HK-2 (cell line): ENCODE measurements around the gene BSX.

Experiments
- DNase-seq: peaks from one replicate; pipeline ENCODE4 v3.0.0-alpha.2; 2018; ENCODE audit not compliant: unreplicated experiment

BSX gene

DNA sequence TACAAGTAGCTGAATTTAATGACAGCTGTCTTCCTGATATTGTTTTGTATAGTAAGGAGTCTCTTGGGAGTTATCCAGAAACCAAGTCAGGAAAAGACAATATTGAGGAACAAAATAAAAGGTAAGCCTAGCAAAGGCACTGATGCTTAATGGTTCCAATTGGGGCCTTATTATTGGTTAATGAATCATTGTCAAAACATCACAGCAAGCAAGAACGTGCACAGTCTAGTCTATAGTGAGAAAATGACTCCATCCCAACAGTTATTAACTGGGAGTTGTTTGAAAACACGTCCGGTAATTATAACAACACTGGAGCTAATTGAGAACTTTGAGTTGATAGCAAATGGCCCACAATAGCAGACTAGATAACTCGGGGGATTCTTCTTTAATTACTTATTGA lies 17.7 kb downstream of the BSX start:
- DNase-seq = no peak

DNA sequence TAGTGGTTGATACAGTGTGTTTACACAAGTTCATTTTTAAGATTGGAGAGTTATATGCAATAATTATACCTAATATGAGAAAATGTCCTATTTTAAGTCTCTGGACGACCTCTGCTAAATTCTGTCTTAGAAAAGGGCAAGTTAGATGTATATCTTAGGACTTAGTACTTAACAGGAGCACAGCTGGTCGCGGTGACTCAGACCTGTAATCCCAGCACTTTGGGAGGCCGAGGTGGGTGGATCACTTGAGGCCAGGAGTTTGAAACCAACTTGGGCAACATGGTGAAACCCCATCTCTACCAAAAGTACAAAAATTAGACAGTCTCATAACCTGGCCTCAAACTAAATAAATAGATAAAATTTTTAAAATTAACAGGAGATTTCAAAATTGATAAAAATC lies 27.2 kb downstream of the BSX start:
- DNase-seq = no peak

- no peak for DNase-seq
Measured at GRCh38 chr11:122951211-122951610, 30.4 kb downstream of the BSX start.

DNA sequence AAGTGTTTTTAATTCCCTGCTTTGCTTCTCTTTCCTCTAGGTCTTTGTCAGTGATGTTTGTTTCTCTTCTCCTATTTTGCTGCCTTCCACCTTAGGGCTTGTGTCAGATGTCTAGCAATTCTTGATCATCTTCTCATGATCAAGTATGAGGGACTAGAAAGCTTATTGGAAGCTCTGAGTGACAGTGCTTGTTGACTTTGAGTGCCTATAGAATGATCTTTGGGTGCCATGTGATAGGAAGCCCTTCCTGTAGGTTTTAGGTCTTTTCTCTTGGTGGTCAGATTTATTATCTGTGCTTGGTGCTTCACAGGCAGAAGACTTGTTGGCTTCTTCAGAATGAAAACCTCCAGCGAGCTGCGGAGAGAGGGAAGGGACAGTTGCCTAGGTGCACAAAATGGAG lies 43.1 kb downstream of the BSX start:
- no peak for DNase-seq

DNA sequence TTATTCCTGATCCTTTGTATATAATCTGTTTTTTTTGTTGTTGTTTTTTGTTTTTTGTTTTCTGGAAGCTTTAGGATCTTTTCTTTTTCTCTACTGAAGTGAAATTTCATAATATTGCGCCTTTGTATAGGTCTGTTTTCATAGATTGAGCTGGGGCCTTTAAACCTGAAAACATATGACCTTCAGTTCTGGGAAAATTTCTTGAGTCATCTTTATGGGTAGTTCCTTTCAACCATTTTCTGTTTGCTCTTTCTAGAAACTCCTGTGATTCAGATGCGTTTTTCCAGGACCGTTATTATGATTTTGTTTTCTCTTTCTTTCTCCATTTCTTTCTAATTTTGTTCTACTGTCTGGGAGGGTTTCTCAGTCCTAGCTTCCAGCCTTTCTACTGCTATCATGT lies 43.7 kb downstream of the BSX start:
- DNase-seq = no peak

- no peak for DNase-seq
Measured at GRCh38 chr11:122933416-122933815, 48.2 kb downstream of the BSX start.

- DNase-seq = no peak
Measured at GRCh38 chr11:122931510-122931909, 50.1 kb downstream of the BSX start.
